Measurements from ENCODE around the gene ANKS1B. TPM values are rescaled to one million over a fixed set of nuclear protein-coding genes. Genes with fewer than 3 reads are reported as not detected.

The ANKS1B gene
- polyA plus RNA-seq, 3 donors, result not detected

DNA sequence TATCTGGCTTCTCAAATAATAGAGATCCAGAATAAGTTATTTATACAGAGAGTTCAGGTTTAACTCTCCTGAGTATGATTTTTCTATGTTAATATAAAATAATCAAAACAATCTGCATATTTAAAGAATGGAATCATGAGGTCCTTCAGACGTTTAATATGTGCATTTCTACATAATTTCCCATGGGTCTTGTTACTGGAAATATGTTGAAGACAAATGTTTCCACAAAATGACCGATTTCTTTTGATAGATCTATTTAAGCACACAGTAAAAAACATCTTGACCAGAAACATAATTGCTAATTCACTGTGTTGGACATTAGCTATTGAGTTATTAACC lies 957.7 kb downstream of the ANKS1B start:
- no peak overlapping the region for H3K4me3 Mint-ChIP-seq

DNA sequence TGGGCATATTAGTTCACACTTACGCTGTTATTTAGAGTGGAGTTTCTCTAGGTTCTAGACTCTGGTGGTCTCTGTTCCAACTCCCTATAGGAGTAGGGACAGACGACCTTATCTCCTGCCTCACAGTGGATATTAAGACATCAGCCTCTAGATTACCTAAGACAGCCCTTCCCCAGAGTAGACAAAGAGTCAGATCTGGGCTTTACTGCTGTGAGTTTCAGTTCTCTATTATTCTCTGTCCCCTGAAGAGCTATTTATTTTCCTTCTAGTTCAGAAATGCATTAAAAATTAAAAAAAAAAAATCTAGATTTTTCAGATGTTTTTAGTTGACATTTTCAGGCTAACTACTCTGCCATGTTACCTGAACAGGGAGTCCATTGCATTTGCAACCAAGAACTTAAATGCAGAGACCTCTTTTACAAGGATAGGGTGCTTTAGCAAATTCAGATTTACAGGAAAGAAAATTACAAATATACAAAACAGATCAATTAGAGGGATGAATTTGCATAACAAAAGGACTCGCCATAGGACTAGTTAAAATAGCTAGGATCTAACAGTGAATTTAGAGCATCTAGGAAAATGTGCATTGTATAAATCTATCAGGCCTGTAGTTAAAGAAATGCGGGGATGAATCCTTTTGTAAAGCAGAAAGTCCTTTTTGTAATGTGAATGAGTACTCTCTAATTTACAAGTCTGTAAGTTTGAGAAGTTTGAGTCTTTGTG lies 958.2 kb downstream of the ANKS1B start:
- Mint-ChIP-seq H3K36me3 (no peaks in the 10 kb centered on the region), H3K27ac (no peak overlapping the region), H3K27me3 (ENCODE audit: low read depth in 3 of 3) (peaks cover 2 to 8% (median 8%) of the 10 kb centered on the region in 3 donors), H3K9me3 (no peaks in the 10 kb centered on the region), H3K4me1 (no peaks in the 10 kb centered on the region), H3K4me3 (no peak overlapping the region)
- TF ChIP-seq, protein P1, sequence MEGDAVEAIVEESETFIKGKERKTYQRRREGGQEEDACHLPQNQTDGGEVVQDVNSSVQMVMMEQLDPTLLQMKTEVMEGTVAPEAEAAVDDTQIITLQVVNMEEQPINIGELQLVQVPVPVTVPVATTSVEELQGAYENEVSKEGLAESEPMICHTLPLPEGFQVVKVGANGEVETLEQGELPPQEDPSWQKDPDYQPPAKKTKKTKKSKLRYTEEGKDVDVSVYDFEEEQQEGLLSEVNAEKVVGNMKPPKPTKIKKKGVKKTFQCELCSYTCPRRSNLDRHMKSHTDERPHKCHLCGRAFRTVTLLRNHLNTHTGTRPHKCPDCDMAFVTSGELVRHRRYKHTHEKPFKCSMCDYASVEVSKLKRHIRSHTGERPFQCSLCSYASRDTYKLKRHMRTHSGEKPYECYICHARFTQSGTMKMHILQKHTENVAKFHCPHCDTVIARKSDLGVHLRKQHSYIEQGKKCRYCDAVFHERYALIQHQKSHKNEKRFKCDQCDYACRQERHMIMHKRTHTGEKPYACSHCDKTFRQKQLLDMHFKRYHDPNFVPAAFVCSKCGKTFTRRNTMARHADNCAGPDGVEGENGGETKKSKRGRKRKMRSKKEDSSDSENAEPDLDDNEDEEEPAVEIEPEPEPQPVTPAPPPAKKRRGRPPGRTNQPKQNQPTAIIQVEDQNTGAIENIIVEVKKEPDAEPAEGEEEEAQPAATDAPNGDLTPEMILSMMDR (IDR thresholded peaks at IDR 0.05), result no peak
- no peaks in the 10 kb centered on the region for H3K36me3 ChIP-seq (replicated peaks in 1 of 2; ENCODE audit: control insufficient read depth in 1 of 2, insufficient read depth in 2 of 2, low read length in 2 of 2)
- H3K27me3 ChIP-seq (ENCODE audit: control insufficient read depth in 2 of 2, insufficient read depth in 2 of 2, low read length in 2 of 2), result no peaks in the 10 kb centered on the region
- intact Hi-C loops (cut with micrococcal nuclease), result no loop called here
- no peak overlapping the region for H3K9ac ChIP-seq (ENCODE audit: insufficient read depth, low read length, poor library complexity, severe bottlenecking)
- H3K4me1 ChIP-seq (ENCODE audit: control insufficient read depth in 1 of 2, insufficient read depth in 2 of 2, low read length in 2 of 2), result no peaks in the 10 kb centered on the region
- no peak overlapping the region for H3K4me2 ChIP-seq (replicated peaks; ENCODE audit: extremely low read depth, low read length, poor library complexity, severe bottlenecking)
- H3K9me3 ChIP-seq (replicated peaks in 1 of 2; ENCODE audit: control insufficient read depth in 1 of 2, insufficient read depth in 1 of 2, low read length in 2 of 2), result no peaks in the 10 kb centered on the region
- H3K27ac ChIP-seq (ENCODE audit: low read depth in 1 of 2, low read length in 2 of 2), result no peak overlapping the region
- WGBS (ENCODE audit: insufficient coverage), result no CpG with 5 or more reads among the region's 4 CpGs
- DNase-seq, result no peak
- no peaks in the 10 kb centered on the region for H3K79me2 ChIP-seq (ENCODE audit: insufficient read depth, low read length)
- H2AFZ ChIP-seq (ENCODE audit: insufficient read depth, low read depth, low read length, poor library complexity, severe bottlenecking), result no peak overlapping the region
- no peaks in the 10 kb centered on the region for H4K20me1 ChIP-seq (ENCODE audit: insufficient read depth, low read length)
- no peak overlapping the region for H3K4me3 ChIP-seq (replicated peaks in 1 of 3; ENCODE audit: low read depth in 2 of 3, low read length in 3 of 3)

More for the DNA sequence above, 957.7 kb downstream of the ANKS1B start:
- Histone ChIP-seq H3K9me3 (replicated peaks in 1 of 2; ENCODE audit: control insufficient read depth in 1 of 2, insufficient read depth in 1 of 2, low read length in 2 of 2) (no peaks in the 10 kb centered on the region), H3K4me1 (ENCODE audit: control insufficient read depth in 1 of 2, insufficient read depth in 2 of 2, low read length in 2 of 2) (no peaks in the 10 kb centered on the region), H3K79me2 (ENCODE audit: insufficient read depth, low read length) (no peaks in the 10 kb centered on the region), H3K4me3 (replicated peaks in 1 of 3; ENCODE audit: low read depth in 2 of 3, low read length in 3 of 3) (no peak overlapping the region), H3K27me3 (ENCODE audit: control insufficient read depth in 2 of 2, insufficient read depth in 2 of 2, low read length in 2 of 2) (no peaks in the 10 kb centered on the region), H3K27ac (ENCODE audit: low read depth in 1 of 2, low read length in 2 of 2) (no peak overlapping the region), H3K36me3 (replicated peaks in 1 of 2; ENCODE audit: control insufficient read depth in 1 of 2, insufficient read depth in 2 of 2, low read length in 2 of 2) (no peaks in the 10 kb centered on the region), H2AFZ (ENCODE audit: insufficient read depth, low read depth, low read length, poor library complexity, severe bottlenecking) (no peak overlapping the region), H3K4me2 (replicated peaks; ENCODE audit: extremely low read depth, low read length, poor library complexity, severe bottlenecking) (no peak overlapping the region), H4K20me1 (ENCODE audit: insufficient read depth, low read length) (no peaks in the 10 kb centered on the region), H3K9ac (ENCODE audit: insufficient read depth, low read length, poor library complexity, severe bottlenecking) (no peak overlapping the region)
- intact Hi-C loops (cut with micrococcal nuclease), result no loop called here
- Mint-ChIP-seq H3K27ac (no peak overlapping the region), H3K36me3 (no peaks in the 10 kb centered on the region), H3K27me3 (ENCODE audit: low read depth in 3 of 3) (peaks cover 2 to 8% (median 8%) of the 10 kb centered on the region in 3 donors), H3K9me3 (no peaks in the 10 kb centered on the region), H3K4me1 (no peaks in the 10 kb centered on the region)
- TF ChIP-seq, protein P1 (IDR thresholded peaks at IDR 0.05), result no peak
- no peak for DNase-seq
- WGBS (ENCODE audit: insufficient coverage), result no CpG with 5 or more reads among the region's 2 CpGs

Measured in CD14-positive monocyte (primary cell).